Esophagus mucosa (tissue), 1 donor: ENCODE measurements around the gene ZNF561. TPM values are rescaled to one million over a fixed set of nuclear protein-coding genes. Genes with fewer than 3 reads are reported as not detected.
A peak's percentile ranks its signal among the peaks of the same experiment; 100 is the strongest.
"Not testable (repeated sequence)": the region's sequence is repeated elsewhere in the genome, so short reads cannot be mapped to it uniquely, and the experiment has no call there.

Experiments
- ATAC-seq: fragments of 200-7000 bp; cut with Tn5 transposase; one replicate; pipeline ENCODE4 v1.9.1; 2020
- total RNA-seq: library from RNA; stranded (reverse); gene quantifications from one replicate; pipeline ENCODE4 v1.2.4, GENCODE V29; 2023
- donor health status: DM: yes; HTN: yes; CAD: no.

ZNF561 gene
- 41.0 TPM for total RNA-seq

DNA sequence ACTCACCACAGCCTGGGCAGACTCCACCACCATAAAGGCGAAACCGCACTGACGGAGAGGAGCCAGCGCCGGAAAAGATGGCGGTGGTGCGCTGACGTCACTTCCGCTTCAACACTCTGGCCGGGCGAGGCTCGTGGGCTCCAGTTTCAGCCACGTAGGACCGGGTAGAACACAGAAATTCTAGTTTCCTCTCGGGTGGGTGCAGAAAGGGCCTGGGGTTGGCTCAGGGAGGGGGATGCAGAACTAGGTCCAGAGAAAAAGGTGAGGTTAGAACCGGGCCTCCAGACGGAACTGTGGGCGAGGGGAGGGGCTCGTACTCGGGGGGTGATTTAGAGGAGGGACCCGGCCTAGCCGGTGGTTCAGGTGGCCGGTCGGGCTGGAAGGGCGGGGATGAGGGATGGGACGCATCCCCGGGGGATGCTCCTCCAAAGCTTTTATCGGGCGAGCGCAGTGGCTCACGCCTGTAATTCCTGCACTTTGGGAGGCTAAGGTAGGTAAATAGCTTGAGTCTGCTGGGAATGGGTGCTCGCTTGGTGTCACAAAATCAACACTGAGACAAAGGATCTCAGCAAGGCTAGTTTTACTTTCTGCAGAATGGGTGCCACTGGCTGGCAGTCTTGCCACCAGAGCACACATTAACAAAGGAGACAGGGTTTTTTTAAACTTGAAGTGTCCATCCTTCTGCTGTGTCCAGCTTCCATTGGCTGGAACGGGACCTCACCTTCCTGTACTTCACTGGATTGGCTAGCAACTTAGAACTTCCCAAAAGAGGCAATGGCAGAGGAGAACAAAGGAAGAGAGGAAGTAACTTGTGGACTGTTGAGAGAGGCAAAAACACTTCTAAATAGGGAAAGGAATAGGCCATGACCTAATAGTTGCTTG lies at the start of gene ZNF561:
Gene ZNF561 (minus strand): TSS at position 77 of the 882 bp plus-strand sequence. CDS start 1,776 bp downstream, outside the sequence.
- ATAC-seq = peak; percentile 81

DNA sequence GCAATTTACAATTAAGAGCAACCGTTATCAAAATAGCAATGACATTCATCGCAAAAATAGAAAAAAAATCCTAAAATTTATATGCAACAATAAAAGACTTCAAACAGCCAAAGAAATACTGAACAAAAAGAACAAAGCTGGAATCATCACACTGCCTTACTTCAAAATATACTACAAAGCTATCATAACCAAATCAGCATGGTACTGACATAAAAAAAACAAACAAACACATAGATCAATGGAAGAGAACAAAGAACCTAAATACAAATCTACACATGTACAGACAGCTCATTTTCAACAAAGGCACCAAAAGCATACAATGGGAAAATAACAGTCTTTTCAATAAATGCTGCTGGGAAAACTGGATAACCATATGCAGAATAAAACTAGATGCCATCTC lies 47.5 kb upstream of the ZNF561 start:
- no peak for ATAC-seq

DNA sequence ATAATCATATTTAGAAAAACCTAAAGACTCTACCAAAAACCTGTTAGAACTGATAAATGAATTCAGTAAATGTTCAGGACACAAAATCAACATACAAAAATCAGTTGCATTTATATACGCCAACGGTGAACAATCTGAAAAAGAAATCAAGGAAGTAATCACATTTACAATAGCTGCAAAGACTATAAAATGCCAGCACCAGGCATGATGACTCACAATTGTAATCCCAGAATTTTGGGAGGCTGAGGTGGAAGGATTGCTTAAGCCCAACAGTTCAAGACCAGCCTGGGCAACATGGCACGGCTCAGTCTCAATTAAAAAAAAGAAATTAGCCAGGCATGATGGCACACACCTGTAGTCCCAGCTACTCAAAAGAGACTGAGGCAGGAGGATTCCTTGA lies 46.9 kb upstream of the ZNF561 start:
- no peak for ATAC-seq

DNA sequence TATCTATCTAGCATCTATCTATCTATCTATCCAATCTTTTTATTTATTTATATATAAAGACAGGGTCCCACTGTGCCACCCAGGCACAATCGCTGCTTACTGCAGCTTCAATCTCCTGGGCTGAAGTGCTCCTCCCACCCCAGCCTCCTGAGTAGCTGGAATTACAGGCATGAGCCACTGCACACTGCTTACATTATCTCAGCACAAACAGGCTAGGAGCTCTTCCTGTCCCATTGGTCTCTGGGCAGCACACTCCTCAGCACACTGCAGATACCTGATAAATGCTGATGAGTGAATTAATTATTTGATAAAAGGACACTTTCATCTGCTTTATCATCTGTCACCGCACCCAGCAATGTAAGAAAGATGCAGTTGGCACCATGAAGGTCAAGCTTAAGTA lies 37.7 kb upstream of the ZNF561 start:
- ATAC-seq = no peak

DNA sequence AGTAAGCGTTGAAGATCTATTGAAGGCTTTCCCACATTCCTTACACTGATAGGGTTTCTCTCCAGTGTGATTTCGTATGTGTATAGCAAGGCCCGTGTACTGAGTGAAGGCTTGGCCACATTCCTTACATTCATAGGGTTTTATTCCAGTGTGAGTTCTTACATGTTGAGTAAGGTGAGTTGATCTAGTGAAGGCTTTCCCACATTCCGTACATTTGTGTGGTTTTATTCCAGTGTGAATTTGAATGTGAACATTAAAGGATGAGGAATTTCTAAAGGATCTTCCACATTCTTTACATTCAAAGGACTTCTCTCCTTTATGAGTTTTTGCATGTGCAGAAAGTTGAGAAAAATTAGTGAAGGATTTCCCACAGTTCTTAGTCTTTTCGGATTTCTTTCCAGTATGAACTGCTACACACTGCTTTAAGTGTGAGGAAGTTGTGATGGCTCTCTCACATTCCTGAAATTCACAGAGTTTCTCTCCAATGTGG lies 32.1 kb upstream of the ZNF561 start:
- ATAC-seq = not testable (repeated sequence)

DNA sequence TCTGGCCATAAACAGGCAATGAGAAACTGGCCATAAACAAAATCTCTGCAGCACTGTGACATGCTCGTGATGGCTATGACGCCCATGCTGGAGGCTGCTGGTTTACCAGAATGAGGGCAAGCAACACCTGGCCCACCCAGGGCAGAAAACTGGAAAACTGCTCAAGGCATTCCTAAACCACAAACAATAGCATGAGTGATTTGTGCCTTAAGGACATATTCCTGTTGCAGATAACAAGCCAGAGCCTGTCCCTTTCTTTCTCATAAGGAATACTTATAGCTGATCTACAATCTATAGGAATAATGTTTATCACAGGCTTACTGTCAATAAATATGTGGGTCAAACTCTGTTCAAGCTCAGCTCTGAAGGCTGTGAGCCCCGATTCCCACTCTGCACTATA lies 30.4 kb upstream of the ZNF561 start:
- not testable (repeated sequence) for ATAC-seq

DNA sequence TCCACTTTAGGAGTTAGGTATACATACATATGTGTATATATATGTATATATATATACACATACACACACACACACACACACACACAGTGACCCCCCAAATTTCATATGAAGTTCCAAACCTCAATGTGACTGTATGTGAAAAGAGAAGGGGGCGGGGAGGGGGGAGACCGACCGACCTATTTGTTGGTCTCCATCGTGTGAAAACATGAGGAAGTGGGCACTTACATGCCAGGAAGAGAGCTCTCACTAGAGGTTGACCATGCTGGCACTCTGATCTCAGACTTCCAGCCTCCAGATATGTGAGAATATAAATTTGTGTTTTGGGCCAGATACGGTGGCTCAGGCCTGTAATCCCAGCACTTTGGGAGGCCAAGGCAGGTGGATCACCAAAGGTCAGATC lies 29.3 kb upstream of the ZNF561 start:
- ATAC-seq = no peak

DNA sequence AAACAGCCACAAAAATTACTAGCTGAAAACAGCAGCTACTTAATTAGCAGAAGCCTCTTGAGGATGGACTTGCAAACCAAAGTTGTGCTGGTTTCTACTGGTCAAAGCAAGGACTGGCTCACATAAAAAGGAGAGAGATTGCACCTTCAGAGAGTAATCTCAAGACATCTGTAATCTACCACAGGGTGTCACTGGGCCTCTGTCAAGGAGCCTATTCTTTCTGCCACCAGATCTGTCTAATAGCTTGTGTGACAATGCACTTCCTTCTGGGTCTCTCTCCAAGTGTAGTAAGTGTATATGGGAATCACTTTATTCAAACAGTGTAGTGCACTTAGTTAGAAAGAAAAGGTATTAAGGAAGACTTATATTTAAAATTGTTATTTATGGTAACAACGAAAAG lies 24.4 kb upstream of the ZNF561 start:
- ATAC-seq = no peak

DNA sequence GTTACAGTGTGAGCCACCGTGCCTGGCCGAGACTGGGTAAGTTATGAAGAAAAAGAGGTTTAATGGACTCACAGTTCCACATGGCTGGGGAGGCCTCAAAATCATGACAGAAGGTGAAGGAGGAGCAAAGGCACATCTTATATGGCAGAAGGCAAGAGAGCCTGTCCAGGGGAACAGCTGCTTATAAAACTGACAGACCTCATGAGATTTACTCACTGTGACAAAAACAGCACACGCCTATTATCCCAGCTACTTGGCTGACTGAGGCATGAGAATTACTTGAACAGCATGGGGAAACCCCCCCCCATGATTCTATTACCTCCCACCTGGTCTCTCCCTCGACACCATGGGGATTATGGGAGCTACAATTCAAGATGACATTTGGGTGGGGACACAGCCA lies 23.4 kb upstream of the ZNF561 start:
- ATAC-seq = no peak

DNA sequence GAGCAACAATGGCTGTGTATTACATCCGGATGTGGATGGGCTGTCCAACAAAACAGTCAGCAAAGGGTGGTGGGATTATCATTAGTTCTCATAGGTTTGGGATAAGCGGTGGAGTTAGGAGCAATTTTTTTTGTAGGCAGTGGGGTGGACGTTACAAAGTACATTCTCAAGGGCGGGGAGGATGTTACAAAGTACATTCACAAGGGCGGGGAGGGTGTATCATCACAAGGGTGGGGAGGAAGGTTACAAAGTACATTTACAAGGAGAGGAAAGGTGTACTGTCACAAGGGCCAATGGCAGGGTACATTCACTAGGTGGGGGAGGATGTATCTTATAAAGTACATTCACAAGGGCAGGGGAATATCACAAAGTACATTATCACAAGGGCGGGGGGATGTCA lies 20.8 kb upstream of the ZNF561 start:
- ATAC-seq = peak; percentile 69

DNA sequence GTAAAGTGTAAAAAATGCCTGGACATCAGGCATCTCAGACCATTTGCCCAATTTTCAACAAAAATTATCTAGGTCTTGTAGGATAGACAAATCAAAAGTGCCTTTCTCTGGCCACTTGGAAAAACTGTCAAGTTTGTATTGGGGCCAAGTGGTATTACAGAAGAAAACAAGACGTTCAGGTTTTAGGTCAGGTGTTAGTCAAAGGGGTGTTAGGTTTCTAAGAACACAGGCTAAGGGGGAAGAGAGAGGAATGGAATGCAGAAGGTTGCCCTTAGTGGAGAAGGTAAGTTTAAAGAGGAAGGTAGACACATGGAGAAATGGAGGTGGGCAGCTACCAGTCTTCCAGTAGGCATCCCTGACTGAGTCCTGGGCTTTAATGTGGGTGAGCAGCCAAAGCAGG lies 19.9 kb upstream of the ZNF561 start:
- no peak for ATAC-seq

DNA sequence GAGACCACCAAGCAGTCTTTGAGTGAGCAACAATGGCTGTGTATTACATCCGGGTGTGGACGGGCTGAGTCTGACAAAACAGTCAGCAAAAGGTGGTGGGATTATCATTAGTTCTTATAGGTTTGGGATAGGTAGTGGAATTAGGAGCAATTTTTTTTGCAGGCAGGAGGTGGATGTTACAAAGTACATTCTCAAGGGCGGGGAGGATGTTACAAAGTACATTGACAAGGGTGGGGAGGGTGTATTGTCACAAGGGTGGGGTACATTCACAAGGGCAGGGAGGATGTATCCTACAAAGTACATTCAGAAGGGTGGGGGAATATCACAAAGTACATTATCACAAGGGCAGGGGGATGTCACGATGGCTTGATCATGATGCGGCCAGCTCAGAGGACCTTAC lies 15.0 kb upstream of the ZNF561 start:
- no peak for ATAC-seq

DNA sequence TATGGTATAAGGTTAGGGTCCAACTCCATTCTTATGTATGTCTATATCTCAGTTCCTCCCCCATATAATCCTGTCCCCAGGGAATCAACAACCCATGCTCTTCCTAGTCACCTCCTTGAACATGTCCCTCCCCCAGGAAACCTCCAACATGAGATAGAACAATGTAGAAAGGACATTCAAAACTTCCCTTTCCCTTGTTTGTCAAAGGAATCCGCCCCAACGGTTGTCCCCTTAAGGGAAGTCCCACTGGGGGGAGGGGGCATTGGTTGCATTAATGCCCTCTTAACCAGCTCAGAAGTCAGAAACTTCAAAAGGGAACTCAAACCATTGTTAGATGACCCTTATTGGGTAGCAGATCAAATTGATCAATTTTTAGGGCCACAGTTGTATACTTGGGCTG lies 6.8 kb upstream of the ZNF561 start:
- ATAC-seq = no peak

DNA sequence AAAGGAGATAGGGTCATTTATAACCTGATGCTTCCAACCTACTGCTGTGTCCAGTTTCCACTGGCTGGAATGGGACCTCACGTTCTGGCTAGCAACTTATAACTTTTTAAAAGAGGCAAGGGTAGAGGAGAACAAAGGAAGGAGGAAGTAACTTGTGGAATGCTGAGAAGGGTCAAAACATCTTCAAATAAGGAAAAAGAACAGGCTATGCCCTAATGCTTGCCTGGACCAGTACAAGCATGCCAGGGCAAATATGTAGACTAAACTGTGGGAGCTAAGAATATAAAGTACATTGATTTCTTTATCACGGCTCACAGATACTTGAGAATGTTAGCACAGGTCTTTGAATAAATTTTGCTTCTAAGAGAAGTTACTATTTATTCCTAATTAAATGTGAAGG lies 1.5 kb upstream of the ZNF561 start:
- ATAC-seq = no peak

DNA sequence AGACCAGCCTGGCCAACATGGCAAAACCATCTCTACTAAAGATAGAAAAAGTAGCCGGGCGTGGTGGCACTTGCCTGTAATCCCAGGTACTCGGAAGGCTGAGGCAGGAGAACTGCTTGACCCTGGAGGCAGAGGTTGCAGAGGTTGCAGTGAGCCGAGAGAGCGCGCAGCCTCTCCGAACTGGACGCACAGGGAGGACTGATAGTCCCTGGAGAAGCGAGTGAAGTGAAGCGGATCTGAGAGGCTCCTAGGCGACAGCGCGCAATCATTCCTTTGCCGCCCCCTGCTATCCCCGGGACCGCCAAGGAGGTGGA lies 233 bp downstream of the ZNF561 start:
- ATAC-seq = no peak

DNA sequence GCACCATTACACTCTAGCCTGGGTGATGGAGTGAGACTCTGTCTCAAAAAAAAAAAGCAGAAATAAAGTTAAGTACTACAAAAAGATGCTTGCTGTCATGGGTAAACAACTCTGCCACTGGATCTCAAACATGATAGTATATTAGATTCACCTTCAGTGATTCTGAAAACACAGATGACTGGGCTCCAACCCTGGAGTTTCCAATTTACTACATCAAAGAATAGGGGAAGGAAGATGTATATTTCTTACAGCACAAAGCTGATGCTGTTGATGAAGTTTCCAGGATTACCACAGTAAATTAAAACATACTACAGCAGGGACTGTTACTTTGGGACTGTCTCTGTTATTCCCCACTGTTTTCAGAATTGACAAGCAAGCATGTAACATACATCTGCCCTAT lies 5.2 kb downstream of the ZNF561 start:
- no peak for ATAC-seq

DNA sequence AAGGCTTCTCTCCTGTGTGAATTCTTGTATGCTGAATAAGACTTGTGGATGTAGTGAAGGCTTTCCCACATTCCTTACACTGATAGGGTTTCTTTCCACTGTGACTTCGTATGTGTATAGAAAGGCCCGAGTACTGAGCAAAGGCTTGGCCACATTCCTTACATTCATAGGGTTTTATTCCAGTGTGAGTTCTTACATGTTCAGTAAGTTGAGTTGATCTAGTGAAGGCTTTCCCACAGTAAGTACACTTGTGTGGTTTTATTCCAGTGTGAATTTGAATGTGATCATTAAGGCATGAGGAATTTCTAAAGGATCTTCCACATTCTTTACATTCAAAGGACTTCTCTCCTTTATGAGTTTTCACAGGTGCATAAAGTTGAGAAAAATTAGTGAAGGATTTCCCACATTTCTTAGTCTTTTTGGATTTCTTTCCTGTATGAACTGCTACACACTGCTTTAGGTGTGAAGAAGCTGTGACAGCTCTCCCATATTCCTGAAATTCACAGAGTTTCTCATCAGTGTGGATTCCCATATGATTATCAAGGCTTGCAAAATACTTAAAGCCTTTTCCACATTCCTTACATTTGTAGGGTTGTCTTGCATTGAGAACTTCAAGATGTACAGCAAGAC lies 10.4 kb downstream of the ZNF561 start:
- no peak for ATAC-seq

DNA sequence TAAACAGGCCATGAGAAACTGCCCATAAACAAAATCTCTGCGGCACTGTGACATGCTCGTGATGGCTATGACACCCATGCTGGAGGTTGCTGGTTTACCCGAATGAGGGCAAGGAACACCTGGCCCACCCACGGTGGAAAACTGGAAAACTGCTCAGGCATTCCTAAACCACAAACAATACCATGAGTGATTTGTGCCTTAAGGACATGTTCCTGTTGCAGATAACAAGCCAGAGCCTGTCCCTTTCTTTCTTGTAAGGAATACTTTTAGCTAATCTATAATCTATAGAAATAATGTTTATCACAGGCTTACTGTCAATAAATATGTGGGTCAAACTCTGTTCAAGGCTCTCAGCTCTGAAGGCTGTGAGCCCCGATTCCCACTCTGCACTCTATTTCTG lies 12.1 kb downstream of the ZNF561 start:
- ATAC-seq = no peak

DNA sequence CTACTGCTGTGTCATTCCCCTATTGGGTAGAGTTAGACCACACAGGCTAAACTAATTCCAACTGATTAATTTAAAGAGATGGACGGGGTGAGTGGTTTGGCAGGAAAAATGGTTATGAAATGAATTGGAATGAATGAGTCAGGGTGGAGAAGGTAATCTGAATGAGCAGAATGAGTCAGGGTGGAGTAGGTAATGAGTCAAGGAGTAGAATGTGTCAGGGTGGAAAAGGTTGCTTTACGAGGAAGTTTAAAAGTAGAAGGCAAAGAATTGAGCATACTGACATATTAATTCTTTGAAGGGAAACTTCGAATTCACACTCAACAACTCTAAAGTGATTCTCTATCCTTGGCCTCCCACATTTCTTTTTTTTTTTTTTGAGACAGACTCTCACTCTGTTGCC lies 24.0 kb downstream of the ZNF561 start:
- ATAC-seq = peak; percentile 99

DNA sequence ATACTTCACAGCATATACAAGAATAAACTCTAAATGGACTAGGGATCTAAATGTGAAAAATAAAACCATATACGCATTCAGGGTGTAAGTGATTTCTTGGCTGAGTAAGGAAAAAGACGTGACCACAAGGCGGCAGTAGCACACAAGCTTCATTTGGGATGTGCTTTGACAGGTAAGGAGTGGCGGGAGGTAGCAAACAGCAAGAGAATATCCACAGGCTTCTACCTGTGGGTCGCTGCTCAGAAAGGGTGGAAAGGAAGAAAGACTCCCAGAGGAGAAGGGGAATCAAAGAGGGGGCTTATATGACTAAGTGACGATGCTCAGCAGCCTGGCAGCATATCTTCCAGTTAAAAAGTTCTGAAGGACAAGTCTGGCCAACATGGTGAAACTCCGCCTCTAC lies 34.3 kb downstream of the ZNF561 start:
- peak; percentile 81 for ATAC-seq

DNA sequence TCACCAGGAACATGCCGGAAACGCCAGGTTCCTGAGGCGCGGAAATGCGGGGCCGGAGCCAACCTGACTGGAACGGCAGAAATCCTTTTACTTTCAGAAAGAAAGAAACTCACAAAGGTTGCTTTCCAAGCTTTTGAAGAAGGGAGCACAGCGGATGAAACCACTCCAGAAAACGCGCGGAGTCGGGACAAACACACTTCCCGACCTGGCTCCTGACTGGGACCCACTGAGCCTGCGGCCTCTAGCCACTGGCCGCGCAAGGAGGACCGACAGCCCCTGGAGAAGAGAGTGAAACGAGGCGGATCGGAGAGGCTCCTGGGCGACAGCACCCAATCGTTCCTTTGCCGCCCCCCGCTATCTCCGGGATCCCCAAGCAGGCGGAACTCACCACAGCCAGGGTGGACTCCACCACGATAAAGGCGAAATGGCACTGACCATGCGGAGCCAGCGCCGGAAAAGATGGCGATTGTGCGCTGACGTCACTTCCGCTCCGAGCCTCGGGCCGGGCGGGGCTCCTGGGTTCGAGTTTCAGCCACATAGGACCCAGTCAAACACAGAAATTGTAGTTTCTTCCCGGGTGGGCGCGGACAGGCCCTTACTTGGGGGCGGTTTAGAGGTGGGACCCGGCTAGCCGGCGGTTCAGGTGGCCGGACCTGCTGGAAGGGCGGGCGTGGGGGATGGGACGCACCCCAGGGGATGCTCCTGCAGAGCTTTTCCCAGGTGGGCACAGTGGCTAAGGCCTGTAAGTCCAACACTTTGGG lies 36.8 kb downstream of the ZNF561 start, which contains the start of gene ZNF121:
Gene ZNF121 (minus strand): TSS at position 432 of the 761 bp plus-strand sequence. CDS start 16,407 bp downstream, outside the sequence.
- ATAC-seq = peak; percentile 89

DNA sequence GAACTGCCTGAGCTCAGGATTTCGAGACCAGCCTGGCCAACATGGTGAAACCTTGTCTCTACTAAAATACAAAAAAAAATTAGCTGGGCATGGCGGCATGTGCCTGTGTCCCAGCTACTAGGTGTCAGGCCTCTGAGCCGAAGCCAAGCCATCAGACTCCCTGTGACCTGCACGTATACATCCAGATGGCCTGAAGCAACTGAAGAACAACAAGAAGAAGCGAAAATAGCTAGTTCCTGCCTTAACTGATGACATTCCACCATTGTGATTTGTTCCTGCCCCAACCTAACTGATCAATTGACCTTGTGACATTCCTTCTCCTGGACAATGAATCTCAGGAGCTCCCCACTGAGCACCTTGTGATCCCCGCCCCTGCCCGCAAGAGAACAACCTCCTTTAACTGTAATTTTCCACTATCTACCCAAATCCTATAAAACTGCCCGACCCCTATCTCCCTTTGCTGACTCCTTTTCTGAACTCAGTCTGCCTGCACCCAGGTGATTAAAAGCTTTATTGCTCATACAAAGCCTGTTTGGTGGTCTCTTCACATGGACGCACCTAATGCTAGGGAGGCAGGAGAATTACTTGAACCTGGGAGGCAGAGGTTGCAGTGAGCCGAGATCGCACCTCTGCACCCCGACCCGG lies 38.8 kb downstream of the ZNF561 start:
- ATAC-seq = not testable (repeated sequence)

DNA sequence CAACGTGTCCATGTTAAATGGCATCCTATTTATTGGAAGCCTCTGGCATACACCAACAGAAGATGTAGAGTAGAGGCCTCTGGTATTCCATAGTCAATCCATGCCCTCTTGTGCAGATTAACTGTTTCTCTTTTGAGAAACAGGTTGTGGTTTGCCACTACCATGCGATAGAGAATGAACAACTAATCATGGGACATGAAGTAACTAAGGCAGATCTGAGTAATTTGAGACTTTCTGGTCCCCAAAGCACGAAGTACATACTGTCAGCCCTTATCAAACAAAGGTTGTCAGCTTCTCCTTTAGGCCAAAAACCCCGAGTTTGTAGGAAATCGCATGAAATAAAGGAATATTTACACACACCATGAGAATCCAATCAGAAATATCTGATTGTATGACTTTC lies 40.3 kb downstream of the ZNF561 start:
- ATAC-seq = no peak
